ENCODE results near the gene CCIN.
A peak's percentile ranks its signal among the peaks of the same experiment; 100 is the strongest.

Gene CCIN

DNA sequence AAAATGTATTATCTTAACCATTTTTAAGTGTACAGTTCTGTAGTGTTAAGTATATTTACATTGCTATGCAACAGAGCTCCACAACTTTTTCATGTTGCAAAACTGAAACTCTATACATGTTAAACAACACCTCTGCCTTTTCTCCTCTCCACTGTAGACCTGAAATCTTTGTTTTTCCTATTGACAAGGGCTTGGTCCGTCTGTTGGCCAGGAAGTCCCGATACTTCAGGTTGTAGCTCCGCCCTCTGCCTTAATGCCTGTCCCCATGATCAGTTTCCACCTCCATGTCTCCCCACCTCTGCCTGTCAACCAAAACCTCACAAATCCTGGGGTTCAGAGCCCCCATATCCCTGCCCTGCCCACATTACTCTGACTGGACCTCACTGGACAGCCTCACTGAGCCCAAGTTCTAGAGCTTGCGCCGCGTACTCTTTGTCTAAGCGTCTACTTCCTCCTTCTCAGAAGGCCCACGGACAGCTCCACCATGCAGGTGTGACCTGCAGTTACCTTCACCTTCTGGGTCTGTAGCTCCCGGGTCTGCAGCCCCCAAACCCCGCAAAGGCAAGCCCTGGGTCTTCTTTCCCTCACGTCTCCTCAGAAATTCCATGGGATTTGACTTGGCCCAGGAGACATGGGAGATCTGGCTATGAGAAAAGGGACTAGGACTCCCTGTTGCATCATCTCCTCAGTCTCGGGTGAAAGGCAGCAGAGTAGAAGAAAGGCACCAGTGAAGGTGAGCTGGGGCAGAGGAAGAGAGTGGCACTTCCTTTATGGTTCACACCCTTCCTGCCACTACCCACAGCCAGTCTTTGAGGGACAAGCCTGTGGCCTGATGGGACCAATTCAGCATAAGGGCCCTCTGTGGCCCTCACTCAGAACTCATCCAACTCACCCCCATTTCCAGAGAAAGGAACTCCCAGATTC, 24.6 kb upstream of the CCIN start:
- Histone ChIP-seq H3K36me3 (ENCODE audit: insufficient read depth, low read length) (no peaks in the 10 kb centered on the region), H2AFZ (ENCODE audit: low read depth, low read length) (no peak overlapping the region), H3K4me3 (ENCODE audit: low read length) (no peak overlapping the region), H3K27me3 (ENCODE audit: insufficient read depth, low read length) (no peaks in the 10 kb centered on the region), H3K4me1 (ENCODE audit: insufficient read depth, low read length) (no peaks in the 10 kb centered on the region), H3K9me3 (ENCODE audit: low read length) (peaks cover 6% of the 10 kb centered on the region)

DNA sequence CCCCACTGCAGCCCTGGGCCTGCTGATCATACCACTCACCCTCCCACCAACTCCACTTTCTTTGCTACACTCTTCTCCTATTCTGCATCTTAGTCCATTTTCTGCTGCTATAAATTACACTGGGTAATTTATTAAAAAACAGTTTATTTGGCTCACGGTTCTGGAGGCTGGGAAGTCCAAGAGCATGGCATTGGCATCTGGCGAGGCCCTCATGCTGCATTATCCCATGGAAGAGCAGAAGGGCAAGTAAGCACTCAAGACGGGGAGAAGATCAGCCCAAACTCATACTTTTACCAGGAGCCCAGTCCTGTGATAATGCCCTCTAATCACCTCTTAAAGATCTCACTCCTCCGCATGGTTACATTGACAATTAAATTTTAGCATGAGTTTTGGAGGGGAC, 23.2 kb upstream of the CCIN start:
- Histone ChIP-seq H3K36me3 (ENCODE audit: insufficient read depth, low read length) (peaks cover under 1% of the 10 kb centered on the region), H3K27me3 (ENCODE audit: insufficient read depth, low read length) (no peaks in the 10 kb centered on the region), H3K4me1 (ENCODE audit: insufficient read depth, low read length) (no peaks in the 10 kb centered on the region), H3K4me3 (ENCODE audit: low read length) (no peak overlapping the region), H2AFZ (ENCODE audit: low read depth, low read length) (no peak overlapping the region), H3K9me3 (ENCODE audit: low read length) (peaks cover 6% of the 10 kb centered on the region)

DNA sequence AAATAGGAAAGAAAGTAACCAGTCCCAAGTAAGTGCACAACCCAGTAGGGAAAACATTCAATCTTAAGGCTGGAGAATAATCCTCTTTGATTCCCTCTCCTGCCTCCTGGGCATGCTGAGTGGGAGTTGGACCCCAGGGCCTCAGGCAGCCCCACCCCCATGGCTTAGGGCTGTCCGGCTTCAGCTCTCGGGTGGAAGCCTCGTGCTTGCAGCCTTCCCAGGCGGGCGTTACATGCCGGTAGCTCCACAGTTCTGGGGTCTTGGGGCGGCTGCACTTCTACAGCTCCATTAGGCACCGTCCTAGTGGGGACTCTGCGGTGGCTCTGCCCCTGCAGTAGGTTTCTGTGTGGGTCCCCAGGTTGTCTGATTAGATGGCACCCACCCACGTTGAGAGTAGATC, 22.5 kb upstream of the CCIN start:
- no peak overlapping the region for H2AFZ ChIP-seq (ENCODE audit: low read depth, low read length)
- H3K36me3 ChIP-seq (ENCODE audit: insufficient read depth, low read length) = peaks cover 4% of the 10 kb centered on the region
- H3K4me1 ChIP-seq (ENCODE audit: insufficient read depth, low read length) = no peaks in the 10 kb centered on the region

DNA sequence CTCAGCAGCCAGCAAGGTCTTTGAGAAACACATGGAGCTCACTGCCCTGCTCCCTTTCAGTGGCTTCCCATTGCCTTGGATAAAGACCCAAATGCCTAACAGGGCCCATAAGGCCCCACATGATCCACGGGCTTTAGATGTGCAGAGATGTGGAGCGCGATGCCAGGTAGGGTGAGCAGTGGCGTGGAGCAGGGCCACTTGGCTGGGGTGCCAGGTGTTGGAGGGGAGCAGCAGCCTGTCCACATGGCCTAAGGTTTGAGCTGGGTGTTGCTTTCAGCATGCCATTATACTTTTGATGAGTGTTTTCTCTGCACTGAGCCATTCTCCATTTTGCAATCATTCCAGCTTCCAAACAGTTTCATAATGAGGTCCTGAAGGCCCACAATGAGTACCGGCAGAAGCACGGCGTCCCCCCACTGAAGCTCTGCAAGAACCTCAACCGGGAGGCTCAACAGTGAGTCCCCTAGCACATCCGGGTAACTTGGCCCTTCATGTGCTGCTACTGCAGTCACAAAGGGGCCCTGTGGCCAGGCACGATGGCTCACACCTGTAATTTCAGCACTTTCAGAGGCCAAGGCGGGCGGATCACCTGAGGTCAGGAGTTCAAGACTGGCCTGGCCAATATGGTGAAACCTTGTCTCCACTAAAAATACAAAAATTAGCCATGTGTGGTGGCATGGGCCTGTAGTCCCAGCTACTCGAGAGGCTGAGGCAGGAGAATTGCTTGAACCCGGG, 21.6 kb upstream of the CCIN start:
- Histone ChIP-seq H3K4me1 (ENCODE audit: insufficient read depth, low read length) (no peaks in the 10 kb centered on the region), H3K36me3 (ENCODE audit: insufficient read depth, low read length) (peaks cover 4% of the 10 kb centered on the region), H3K9me3 (ENCODE audit: low read length) (peaks cover 6% of the 10 kb centered on the region), H3K27me3 (ENCODE audit: insufficient read depth, low read length) (no peaks in the 10 kb centered on the region), H3K4me3 (ENCODE audit: low read length) (no peak overlapping the region), H2AFZ (ENCODE audit: low read depth, low read length) (no peak overlapping the region)

More for the DNA sequence above, 22.5 kb upstream of the CCIN start:
- Histone ChIP-seq H3K27me3 (ENCODE audit: insufficient read depth, low read length) (no peaks in the 10 kb centered on the region), H3K9me3 (ENCODE audit: low read length) (peaks cover 6% of the 10 kb centered on the region), H3K4me3 (ENCODE audit: low read length) (no peak overlapping the region)

DNA sequence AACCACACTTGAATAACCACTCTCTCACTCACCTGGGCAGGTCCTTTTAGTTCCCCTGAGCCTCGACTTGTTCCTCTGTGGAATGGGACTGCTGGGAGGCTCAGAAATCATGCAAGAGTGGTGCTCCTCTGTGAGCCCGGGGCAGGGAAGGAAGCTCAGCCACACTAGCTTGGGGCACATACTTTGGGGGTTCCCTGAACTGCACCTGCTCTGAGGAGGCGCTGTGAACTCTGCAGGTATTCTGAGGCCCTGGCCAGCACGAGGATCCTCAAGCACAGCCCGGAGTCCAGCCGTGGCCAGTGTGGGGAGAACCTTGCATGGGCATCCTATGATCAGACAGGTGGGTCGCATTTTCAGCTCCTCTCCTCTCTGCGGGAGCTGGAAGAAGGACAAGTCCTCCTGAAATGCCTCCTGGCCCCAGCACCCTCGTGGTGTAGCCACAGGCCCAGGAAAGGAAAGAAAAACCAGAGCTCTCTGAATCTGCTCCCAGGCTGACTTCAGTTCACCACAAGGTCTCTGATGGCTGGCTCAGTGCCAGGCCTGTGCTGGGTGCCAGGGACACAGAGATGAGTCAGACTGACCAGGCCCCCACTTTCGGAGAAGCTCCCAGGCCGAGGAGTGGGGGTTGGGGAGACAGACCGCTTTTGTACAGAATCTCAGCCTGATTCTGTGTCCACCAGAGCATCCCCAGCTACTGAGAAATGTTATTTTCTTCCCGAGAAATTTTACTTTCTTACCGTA, 20.7 kb upstream of the CCIN start:
- no peaks in the 10 kb centered on the region for H3K4me1 ChIP-seq (ENCODE audit: insufficient read depth, low read length)
- H3K27me3 ChIP-seq (ENCODE audit: insufficient read depth, low read length) = no peaks in the 10 kb centered on the region
- peaks cover 6% of the 10 kb centered on the region for H3K9me3 ChIP-seq (ENCODE audit: low read length)
- peaks cover 4% of the 10 kb centered on the region for H3K36me3 ChIP-seq (ENCODE audit: insufficient read depth, low read length)
- H2AFZ ChIP-seq (ENCODE audit: low read depth, low read length) = no peak overlapping the region
- no peak overlapping the region for H3K4me3 ChIP-seq (ENCODE audit: low read length)

DNA sequence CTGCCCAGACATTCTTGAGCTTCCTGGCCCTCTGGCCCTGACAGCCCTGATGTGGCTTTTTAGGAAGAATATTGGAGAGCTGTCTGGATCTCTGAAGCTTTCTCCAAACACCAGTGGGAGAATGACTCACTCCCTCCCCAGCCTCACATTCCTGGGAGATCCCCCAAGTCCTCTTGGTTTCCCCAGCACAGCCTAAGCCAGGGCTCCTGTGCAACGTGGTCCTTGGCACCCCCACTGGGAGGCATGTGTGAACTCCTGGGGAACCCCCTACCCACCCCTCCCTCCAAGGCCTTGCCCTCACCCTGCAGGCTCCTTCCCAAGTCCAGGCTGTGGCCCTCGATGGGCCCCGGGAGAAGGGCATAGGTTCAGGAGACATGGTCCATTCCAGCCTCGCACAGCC, 20.0 kb upstream of the CCIN start:
- no peaks in the 10 kb centered on the region for H3K4me1 ChIP-seq (ENCODE audit: insufficient read depth, low read length)

DNA sequence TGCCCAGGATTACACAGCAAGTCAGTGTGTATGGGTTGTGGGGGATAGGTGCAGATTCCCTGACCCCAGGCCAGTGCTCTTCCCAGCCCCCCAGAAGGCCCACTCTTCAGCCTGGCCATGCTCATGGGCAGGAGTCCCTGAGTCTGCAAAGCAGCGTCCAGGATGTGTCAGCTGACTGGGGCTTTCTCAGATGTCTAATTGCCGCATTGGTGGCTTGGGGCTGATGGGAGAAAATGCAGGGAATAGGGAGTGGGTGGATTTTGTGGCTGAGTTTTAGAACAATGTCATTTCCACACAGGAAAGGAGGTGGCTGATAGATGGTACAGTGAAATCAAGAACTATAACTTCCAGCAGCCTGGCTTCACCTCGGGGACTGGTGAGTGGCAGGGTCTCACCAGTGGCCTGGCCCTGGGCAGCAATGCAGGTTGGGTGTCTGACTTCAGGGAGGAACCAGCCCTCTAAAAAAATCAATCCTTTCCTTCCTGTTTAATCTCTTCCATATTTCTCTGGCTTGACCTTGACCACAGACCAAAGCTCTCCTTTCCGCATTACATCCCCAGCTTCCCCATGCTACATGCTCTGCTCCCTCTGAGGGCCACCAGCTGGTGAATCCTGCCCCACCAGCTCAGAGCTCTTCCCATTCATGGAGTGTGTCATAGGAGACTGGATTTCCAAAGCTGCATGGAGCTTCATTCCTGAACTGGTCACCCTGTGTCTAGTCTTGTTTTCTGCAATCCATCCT, 18.4 kb upstream of the CCIN start:
- H2AFZ ChIP-seq (ENCODE audit: low read depth, low read length) = no peak overlapping the region
- H3K27me3 ChIP-seq (ENCODE audit: insufficient read depth, low read length) = no peaks in the 10 kb centered on the region
- H3K4me1 ChIP-seq (ENCODE audit: insufficient read depth, low read length) = peaks cover 7% of the 10 kb centered on the region
- H3K4me3 ChIP-seq (ENCODE audit: low read length) = no peak overlapping the region
- H3K9me3 ChIP-seq (ENCODE audit: low read length) = peaks cover 2% of the 10 kb centered on the region
- peaks cover 4% of the 10 kb centered on the region for H3K36me3 ChIP-seq (ENCODE audit: insufficient read depth, low read length)

More for the DNA sequence above, 20.0 kb upstream of the CCIN start:
- Histone ChIP-seq H2AFZ (ENCODE audit: low read depth, low read length) (no peak overlapping the region), H3K36me3 (ENCODE audit: insufficient read depth, low read length) (peaks cover 4% of the 10 kb centered on the region), H3K9me3 (ENCODE audit: low read length) (peaks cover 6% of the 10 kb centered on the region), H3K27me3 (ENCODE audit: insufficient read depth, low read length) (no peaks in the 10 kb centered on the region), H3K4me3 (ENCODE audit: low read length) (no peak overlapping the region)

DNA sequence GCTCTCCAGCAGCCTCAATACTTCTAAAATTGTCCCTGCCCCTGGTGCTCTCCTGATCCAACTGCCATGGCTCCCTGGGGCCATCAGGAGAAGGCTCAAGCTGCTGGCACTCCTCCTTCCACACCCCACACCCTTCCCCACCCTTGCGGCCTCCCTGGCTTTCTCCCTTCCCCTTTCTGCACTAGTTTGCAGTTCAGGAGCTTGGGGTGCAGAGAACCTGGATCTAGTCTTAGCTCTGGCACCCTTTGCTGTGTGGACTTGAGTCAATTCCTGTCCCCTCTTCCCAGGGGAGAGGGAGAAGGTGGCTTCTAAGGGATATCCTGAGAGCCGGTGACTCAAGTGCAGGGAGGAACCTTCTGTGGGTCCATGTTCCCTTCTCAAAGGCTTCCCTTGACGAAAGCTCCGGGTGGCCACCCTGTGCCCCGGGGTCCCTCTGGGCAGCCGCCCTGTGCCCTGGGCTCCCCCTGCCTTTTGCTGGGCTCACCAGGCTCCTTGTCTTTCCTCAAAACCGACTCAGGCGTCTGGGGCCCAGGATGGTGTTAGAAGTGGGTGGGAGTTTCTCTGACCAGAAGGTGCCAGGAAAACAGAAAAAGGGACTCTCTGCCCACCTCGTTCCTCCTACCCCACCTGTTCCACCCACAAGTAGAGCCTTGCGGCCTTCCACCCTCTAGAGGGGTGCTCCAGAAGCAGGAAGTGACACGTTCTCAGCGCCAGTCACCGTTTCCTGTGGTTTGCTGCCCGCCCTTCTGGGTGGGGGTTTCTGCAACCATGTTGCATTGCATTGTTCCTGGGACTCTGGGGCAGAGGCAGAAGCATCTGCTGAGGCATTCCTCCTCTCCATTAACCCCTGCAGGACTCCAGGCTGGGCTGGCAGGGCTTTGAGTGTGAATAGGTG, 17.6 kb upstream of the CCIN start:
- Histone ChIP-seq H3K9me3 (ENCODE audit: low read length) (no peaks in the 10 kb centered on the region), H3K27me3 (ENCODE audit: insufficient read depth, low read length) (no peaks in the 10 kb centered on the region), H3K4me1 (ENCODE audit: insufficient read depth, low read length) (peaks cover 7% of the 10 kb centered on the region), H3K36me3 (ENCODE audit: insufficient read depth, low read length) (peaks cover 7% of the 10 kb centered on the region), H3K4me3 (ENCODE audit: low read length) (no peak overlapping the region), H2AFZ (ENCODE audit: low read depth, low read length) (no peak overlapping the region)

DNA sequence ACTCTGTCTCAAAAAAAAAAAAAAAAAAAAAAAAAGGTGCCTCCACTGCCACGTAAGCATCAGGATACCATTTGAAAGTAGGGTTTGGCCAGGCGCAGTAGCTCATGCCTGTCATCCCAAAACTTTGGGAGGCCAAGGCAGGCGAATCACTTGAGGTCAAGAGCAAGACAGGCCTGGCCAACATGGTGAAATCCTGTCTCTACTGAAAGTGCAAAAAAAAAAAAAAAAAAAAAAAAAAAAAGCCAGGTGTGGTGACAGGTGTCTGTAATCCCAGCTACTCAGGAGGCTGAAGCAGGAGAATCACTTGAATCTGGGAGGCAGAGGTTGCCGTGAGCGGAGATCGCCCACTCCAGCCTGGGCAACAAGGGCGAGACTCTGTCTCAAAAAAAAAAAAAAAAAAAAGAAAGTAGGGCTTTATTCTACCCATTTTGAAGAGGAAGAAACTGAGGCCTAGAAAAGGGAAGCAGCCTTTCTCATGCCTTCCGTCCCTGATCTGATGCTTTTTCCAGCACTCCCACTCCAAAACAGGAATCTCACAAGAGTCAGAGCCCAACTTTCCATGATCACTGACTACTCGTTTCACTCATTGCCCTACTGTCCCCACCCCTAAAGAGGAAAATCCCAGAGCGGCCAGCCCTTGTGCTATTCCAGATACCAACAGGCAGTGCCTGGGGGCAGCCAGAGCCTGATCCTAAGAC, 16.3 kb upstream of the CCIN start:
- H2AFZ ChIP-seq (ENCODE audit: low read depth, low read length) = no peak overlapping the region
- H3K4me3 ChIP-seq (ENCODE audit: low read length) = no peak overlapping the region
- H3K4me1 ChIP-seq (ENCODE audit: insufficient read depth, low read length) = peaks cover 7% of the 10 kb centered on the region
- H3K36me3 ChIP-seq (ENCODE audit: insufficient read depth, low read length) = peaks cover 9% of the 10 kb centered on the region
- H3K27me3 ChIP-seq (ENCODE audit: insufficient read depth, low read length) = no peaks in the 10 kb centered on the region
- H3K9me3 ChIP-seq (ENCODE audit: low read length) = no peaks in the 10 kb centered on the region

DNA sequence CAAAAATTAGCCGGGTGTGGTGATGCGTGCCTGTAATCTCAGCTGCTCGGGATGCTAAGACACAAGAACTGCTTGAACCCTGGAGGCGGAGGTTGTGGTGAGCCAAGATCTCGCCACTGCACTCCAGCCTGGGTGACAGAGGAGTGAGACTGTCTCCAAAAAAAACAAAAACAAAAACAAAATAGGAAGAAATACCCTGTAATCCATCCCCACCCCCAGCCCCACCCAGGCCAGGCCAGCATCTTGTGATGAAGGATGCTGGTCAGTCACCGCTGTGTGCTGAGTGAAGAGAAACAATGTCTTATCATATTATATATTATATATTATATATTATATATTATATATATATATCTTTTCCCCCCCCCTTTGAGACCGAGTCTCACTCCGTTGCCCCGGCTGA, 15.4 kb upstream of the CCIN start:
- peaks cover 9% of the 10 kb centered on the region for H3K36me3 ChIP-seq (ENCODE audit: insufficient read depth, low read length)
- H3K9me3 ChIP-seq (ENCODE audit: low read length) = no peaks in the 10 kb centered on the region
- no peaks in the 10 kb centered on the region for H3K27me3 ChIP-seq (ENCODE audit: insufficient read depth, low read length)
- no peak overlapping the region for H3K4me3 ChIP-seq (ENCODE audit: low read length)
- H3K4me1 ChIP-seq (ENCODE audit: insufficient read depth, low read length) = peaks cover 7% of the 10 kb centered on the region
- no peak overlapping the region for H2AFZ ChIP-seq (ENCODE audit: low read depth, low read length)

DNA sequence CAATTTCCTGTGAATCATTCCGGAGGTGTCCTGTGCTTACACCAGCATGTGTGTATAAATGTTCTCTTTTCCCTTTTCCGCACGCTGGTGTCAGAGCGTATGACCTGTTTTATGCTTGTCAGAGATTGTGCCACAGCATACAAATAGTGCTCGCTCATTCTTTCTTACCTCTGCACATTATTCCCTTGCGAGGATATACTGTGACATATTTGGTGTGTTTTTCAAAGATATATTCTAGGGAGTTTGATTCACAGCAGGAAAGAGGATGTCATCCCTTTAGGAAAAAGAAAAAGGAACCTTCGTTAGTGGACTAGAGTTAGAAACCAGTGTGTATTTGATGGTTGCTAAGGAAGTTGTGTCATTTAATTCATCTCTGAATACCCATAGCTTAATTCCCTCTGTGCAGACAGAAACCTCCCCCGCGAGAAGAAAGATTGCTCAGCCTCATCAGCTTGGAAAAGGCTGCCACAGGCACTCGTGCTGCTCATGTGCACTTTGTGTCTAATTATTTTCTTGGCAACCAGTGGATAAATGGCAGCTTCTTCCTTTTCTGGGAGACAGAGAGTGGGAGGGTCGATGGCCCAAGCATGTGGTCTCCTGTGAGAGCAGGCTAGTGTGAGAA, 14.7 kb upstream of the CCIN start:
- no peak overlapping the region for H3K4me3 ChIP-seq (ENCODE audit: low read length)
- H3K27me3 ChIP-seq (ENCODE audit: insufficient read depth, low read length) = no peaks in the 10 kb centered on the region
- H3K4me1 ChIP-seq (ENCODE audit: insufficient read depth, low read length) = peaks cover 7% of the 10 kb centered on the region
- peaks cover 9% of the 10 kb centered on the region for H3K36me3 ChIP-seq (ENCODE audit: insufficient read depth, low read length)
- no peaks in the 10 kb centered on the region for H3K9me3 ChIP-seq (ENCODE audit: low read length)
- peak overlapping the region; percentile 4 for H2AFZ ChIP-seq (ENCODE audit: low read depth, low read length)

Measured in neuron (in vitro differentiated cells).